Amygdala (tissue), 56 donors: Measurements from ENCODE around the gene TARS3.

Experiments used
- DNase-seq, 56 donors: peaks; one replicate each; lab custom pipeline; 2025; lab: John Stamatoyannopoulos, UW

Gene TARS3

GRCh38 chr15:101707983-101708382 is 16.3 kb downstream of the TARS3 start:
- no peak for DNase-seq

GRCh38 chr15:101702077-101702476 is 22.2 kb downstream of the TARS3 start:
- DNase-seq: no peak

- no peak for DNase-seq
Observed at GRCh38 chr15:101698314-101698713, 26.0 kb downstream of the TARS3 start.

- no peak for DNase-seq
Observed at GRCh38 chr15:101697488-101697887, 26.8 kb downstream of the TARS3 start.

- no peak for DNase-seq
Observed at GRCh38 chr15:101696829-101697228, 27.4 kb downstream of the TARS3 start.

GRCh38 chr15:101694261-101694660 is 30.0 kb downstream of the TARS3 start:
- no peak for DNase-seq

GRCh38 chr15:101692801-101693598 is 31.3 kb downstream of the TARS3 start:
- no peak for DNase-seq

- DNase-seq: no peak
Observed at GRCh38 chr15:101689901-101690300, 34.4 kb downstream of the TARS3 start.

- DNase-seq: no peak
Observed at GRCh38 chr15:101686718-101687117, 37.6 kb downstream of the TARS3 start.

- DNase-seq: no peak
Observed at GRCh38 chr15:101684877-101685276, 39.4 kb downstream of the TARS3 start.

GRCh38 chr15:101684384-101684783 is 39.9 kb downstream of the TARS3 start:
- no peak for DNase-seq

- no peak for DNase-seq
Observed at GRCh38 chr15:101679806-101680205, 44.5 kb downstream of the TARS3 start.

GRCh38 chr15:101676921-101677329 is 47.3 kb downstream of the TARS3 start:
- peak in 14 of 56 donors; percentile 17 to 69 (median 30) for DNase-seq

GRCh38 chr15:101675796-101676582 is 48.3 kb downstream of the TARS3 start:
- DNase-seq: peak in 18 of 56 donors; percentile 6 to 61 (median 23)

GRCh38 chr15:101675015-101675414 is 49.3 kb downstream of the TARS3 start:
- no peak for DNase-seq

GRCh38 chr15:101672298-101672697 is 52.0 kb downstream of the TARS3 start:
- no peak for DNase-seq

GRCh38 chr15:101669744-101670143 is 54.5 kb downstream of the TARS3 start:
- no peak for DNase-seq

- no peak for DNase-seq
Observed at GRCh38 chr15:101667881-101668280, 56.4 kb downstream of the TARS3 start.

GRCh38 chr15:101664303-101664913 is 59.9 kb downstream of the TARS3 start:
- peak in 4 of 56 donors; percentile 13 to 21 (median 19) for DNase-seq

GRCh38 chr15:101662203-101662602 is 62.1 kb downstream of the TARS3 start:
- DNase-seq: no peak

- no peak for DNase-seq
Observed at GRCh38 chr15:101660005-101660404, 64.3 kb downstream of the TARS3 start.
